GM21717 (cell line): Measurements from ENCODE around the gene ABTB1.

ENCODE experiments used
- ATAC-seq: cut with Tn5 transposase; IDR thresholded peaks from one replicate; pipeline ENCODE4 v1.9.1; 2021; ENCODE audit warnings: mild to moderate bottlenecking, moderate library complexity; ENCODE audit not compliant: unreplicated experiment

ABTB1 gene

GRCh38 chr3:127718245-127718915, 45.6 kb downstream of the ABTB1 start:
- no peak for ATAC-seq

- no peak for ATAC-seq
Observed at GRCh38 chr3:127718916-127719290, 46.2 kb downstream of the ABTB1 start.

GRCh38 chr3:127719369-127719768, 46.6 kb downstream of the ABTB1 start:
- ATAC-seq: no peak

GRCh38 chr3:127720161-127720823, 47.5 kb downstream of the ABTB1 start:
- ATAC-seq: no peak

- ATAC-seq: no peak
Observed at GRCh38 chr3:127720985-127721935, 48.5 kb downstream of the ABTB1 start.

GRCh38 chr3:127722091-127722784, 49.5 kb downstream of the ABTB1 start:
- no peak for ATAC-seq

GRCh38 chr3:127723011-127723567, 50.3 kb downstream of the ABTB1 start:
- ATAC-seq: no peak

GRCh38 chr3:127726894-127727293, 54.1 kb downstream of the ABTB1 start:
- no peak for ATAC-seq

GRCh38 chr3:127728417-127729015, 55.8 kb downstream of the ABTB1 start:
- ATAC-seq: no peak

GRCh38 chr3:127729556-127730056, 56.9 kb downstream of the ABTB1 start:
- ATAC-seq: no peak

- no peak for ATAC-seq
Observed at GRCh38 chr3:127730171-127730570, 57.4 kb downstream of the ABTB1 start.
